ENCODE measurements around the gene IVNS1ABP.

IVNS1ABP gene

GRCh38 chr1:185309566-185309965 lies 7.5 kb downstream of the IVNS1ABP start:
- Histone ChIP-seq H4K20me1 (ENCODE audit: insufficient read depth) (peaks cover 41% of the 10 kb centered on the region), H3K36me3 (ENCODE audit: insufficient read depth) (peaks cover 37% of the 10 kb centered on the region; the same call in 1 of the 2 replicates), H3K27ac (no peak overlapping the region), H3K79me2 (ENCODE audit: insufficient read depth, low read depth) (peaks cover 65% of the 10 kb centered on the region), H3K9ac (no peak overlapping the region), H3K4me2 (no peak overlapping the region), H2AFZ (ENCODE audit: low read depth) (no peak overlapping the region), H3K27me3 (ENCODE audit: insufficient read depth, low read depth) (no peaks in the 10 kb centered on the region), H3K4me3 (IDR thresholded peaks at IDR 0.05; ENCODE audit: insufficient read depth, low read depth, low read length) (no peak overlapping the region), H3K4me1 (ENCODE audit: low read depth, poor library complexity, severe bottlenecking) (peaks cover 36% of the 10 kb centered on the region)
- no peak for TF ChIP-seq CTCF (conservative IDR thresholded peaks at IDR 0.05; ENCODE audit: low read depth, low read length)

GRCh38 chr1:185308126-185308525 lies 8.9 kb downstream of the IVNS1ABP start:
- Histone ChIP-seq H3K27ac (no peak overlapping the region), H3K9ac (no peak overlapping the region), H2AFZ (ENCODE audit: low read depth) (no peak overlapping the region), H3K4me1 (ENCODE audit: low read depth, poor library complexity, severe bottlenecking) (peaks cover 22% of the 10 kb centered on the region), H4K20me1 (ENCODE audit: insufficient read depth) (peaks cover 27% of the 10 kb centered on the region), H3K79me2 (ENCODE audit: insufficient read depth, low read depth) (peaks cover 51% of the 10 kb centered on the region), H3K27me3 (ENCODE audit: insufficient read depth, low read depth) (no peaks in the 10 kb centered on the region), H3K4me3 (IDR thresholded peaks at IDR 0.05; ENCODE audit: insufficient read depth, low read depth, low read length) (no peak overlapping the region), H3K4me2 (no peak overlapping the region), H3K36me3 (ENCODE audit: insufficient read depth) (peaks cover 37% of the 10 kb centered on the region; the same call in 1 of the 2 replicates)
- no peak for TF ChIP-seq CTCF (conservative IDR thresholded peaks at IDR 0.05; ENCODE audit: low read depth, low read length)

- TF ChIP-seq CTCF (conservative IDR thresholded peaks at IDR 0.05; ENCODE audit: low read depth, low read length): no peak
- no peaks in the 10 kb centered on the region for H3K4me1 ChIP-seq (ENCODE audit: low read depth, poor library complexity, severe bottlenecking)
- H3K79me2 ChIP-seq (ENCODE audit: insufficient read depth, low read depth): peaks cover 24% of the 10 kb centered on the region; the same call in 1 of the 2 replicates
- H2AFZ ChIP-seq (ENCODE audit: low read depth): no peak overlapping the region
- no peaks in the 10 kb centered on the region for H3K27me3 ChIP-seq (ENCODE audit: insufficient read depth, low read depth)
- peaks cover 44% of the 10 kb centered on the region; the same call in 1 of the 2 replicates for H3K36me3 ChIP-seq (ENCODE audit: insufficient read depth)
- no peak overlapping the region for H3K9ac ChIP-seq
- H3K27ac ChIP-seq: no peak overlapping the region
- H3K4me3 ChIP-seq (IDR thresholded peaks at IDR 0.05; ENCODE audit: insufficient read depth, low read depth, low read length): no peak overlapping the region
- no peak overlapping the region for H3K4me2 ChIP-seq
- H4K20me1 ChIP-seq (ENCODE audit: insufficient read depth): peaks cover 2% of the 10 kb centered on the region; the same call in 1 of the 2 replicates
Measured at GRCh38 chr1:185305419-185305818, 11.6 kb downstream of the IVNS1ABP start.

GRCh38 chr1:185300152-185300551 lies 16.9 kb downstream of the IVNS1ABP start:
- H2AFZ ChIP-seq (ENCODE audit: low read depth): no peak overlapping the region
- H3K27me3 ChIP-seq (ENCODE audit: insufficient read depth, low read depth): no peaks in the 10 kb centered on the region
- H4K20me1 ChIP-seq (ENCODE audit: insufficient read depth): no peaks in the 10 kb centered on the region
- H3K27ac ChIP-seq: no peak overlapping the region
- peaks cover 30% of the 10 kb centered on the region; the same call in 1 of the 2 replicates for H3K36me3 ChIP-seq (ENCODE audit: insufficient read depth)
- H3K9ac ChIP-seq: no peak overlapping the region
- TF ChIP-seq CTCF (conservative IDR thresholded peaks at IDR 0.05; ENCODE audit: low read depth, low read length): no peak
- no peaks in the 10 kb centered on the region for H3K79me2 ChIP-seq (ENCODE audit: insufficient read depth, low read depth)
- H3K4me2 ChIP-seq: no peak overlapping the region
- H3K4me1 ChIP-seq (ENCODE audit: low read depth, poor library complexity, severe bottlenecking): no peaks in the 10 kb centered on the region
- H3K4me3 ChIP-seq (IDR thresholded peaks at IDR 0.05; ENCODE audit: insufficient read depth, low read depth, low read length): no peak overlapping the region
